OCI-LY7 (cell line): ENCODE results near the gene TK1. TPM values are rescaled to one million over a fixed set of nuclear protein-coding genes. Genes with fewer than 3 reads are reported as not detected.

Source experiments
- BruUV-seq: library from RNA; stranded (reverse); fragments of 400-500 nt; replicated peaks from 2 replicates; lab custom pipeline; 2021; lab: Mats Ljungman, UMichigan
- CTCF ChIA-PET: fragments of 300-600 bp; sonication (Branson Sonifier 250); formaldehyde crosslinking; loops from one replicate; lab custom pipeline; 2022; ENCODE audit warnings: antibody characterized with exemption; ENCODE audit not compliant: unreplicated experiment; lab: Charles Lee
- POLR2A ChIA-PET: fragments of 300-600 bp; sonication (Branson Sonifier 250); formaldehyde crosslinking; loops from one replicate; lab custom pipeline; 2022; ENCODE audit warnings: antibody characterized with exemption; lab: Charles Lee
- DNase-seq: peaks from one replicate; pipeline ENCODE4 v3.0.0-alpha.2; 2015; ENCODE audit warnings: low spot score
- H2AFZ ChIP-seq: fragments of 200-600 bp; sonication (generic), shearing (Covaris generic); 2 replicates; pipeline ENCODE4 v1.6.1; 2014; ENCODE audit warnings: mild to moderate bottlenecking, antibody characterized with exemption, low read length, moderate library complexity
- H3K27ac ChIP-seq: fragments of 200-600 bp; sonication (generic); 2 replicates; pipeline ENCODE4 v1.5.1; 2014; ENCODE audit warnings: mixed run types, low read depth, mild to moderate bottlenecking, moderate library complexity, low read length, inconsistent platforms; ENCODE audit not compliant: poor library complexity, severe bottlenecking
- H3K36me3 ChIP-seq: fragments of 200-600 bp; sonication (generic); 2 replicates; pipeline ENCODE4 v1.6.1; 2014; ENCODE audit warnings: mild to moderate bottlenecking, antibody characterized with exemption, low read length, moderate library complexity, mixed read lengths; ENCODE audit not compliant: insufficient read depth
- H3K4me1 ChIP-seq: fragments of 200-600 bp; sonication (generic); 2 replicates; pipeline ENCODE4 v1.5.1; 2014; ENCODE audit warnings: mild to moderate bottlenecking, low read length; ENCODE audit not compliant: insufficient read depth, poor library complexity, severe bottlenecking
- H3K4me2 ChIP-seq: fragments of 200-600 bp; sonication (generic); 2 replicates; pipeline ENCODE4 v1.6.1; 2014; ENCODE audit warnings: mild to moderate bottlenecking, low read length
- H3K4me3 ChIP-seq: fragments of 200-600 bp; sonication (generic); 2 replicates; pipeline ENCODE4 v1.5.1; 2014; ENCODE audit warnings: mild to moderate bottlenecking, low read depth, low read length; ENCODE audit not compliant: poor library complexity, severe bottlenecking
- H3K79me2 ChIP-seq: fragments of 200-600 bp; sonication (generic); 2 replicates; pipeline ENCODE4 v1.6.1; 2016; ENCODE audit warnings: low read depth, mild to moderate bottlenecking, low read length, moderate library complexity, mixed read lengths; ENCODE audit not compliant: insufficient read depth
- H3K9me2 ChIP-seq: fragments of 200-600 bp; sonication (generic); 2 replicates; pipeline ENCODE4 v1.6.1; 2016; ENCODE audit warnings: mild to moderate bottlenecking, low read length, mixed read lengths; ENCODE audit not compliant: insufficient read depth
- H3K9me3 ChIP-seq: fragments of 200-600 bp; sonication (generic); 2 replicates; pipeline ENCODE4 v1.6.1; 2014; ENCODE audit warnings: mild to moderate bottlenecking, mixed run types, low read length, mixed read lengths
- H4K20me1 ChIP-seq: fragments of 200-600 bp; sonication (generic); 2 replicates; pipeline ENCODE4 v1.6.1; 2014; ENCODE audit warnings: mild to moderate bottlenecking, antibody characterized with exemption, low read length, moderate library complexity, mixed read lengths; ENCODE audit not compliant: insufficient read depth
- CTCF ChIP-seq: fragments of 200-600 bp; sonication (generic); conservative IDR thresholded peaks from 2 replicates; pipeline ENCODE4 v1.5.1; 2014; ENCODE audit warnings: mild to moderate bottlenecking, antibody characterized with exemption, low read length, moderate library complexity, mixed read lengths
- EZH2phosphoT487 ChIP-seq: fragments of 200-600 bp; sonication (generic); IDR thresholded peaks from 2 replicates; pipeline ENCODE4 v1.6.1; 2018; ENCODE audit warnings: low read depth, borderline replicate concordance, mild to moderate bottlenecking, mixed run types, antibody characterized with exemption, low read length, moderate library complexity, mixed read lengths
- intact Hi-C: fragments of 100-400 bp; cut with micrococcal nuclease; formaldehyde crosslinking; loops from one replicate; pipeline ENCODE4 v1.10.0; 2022; ENCODE audit not compliant: unreplicated experiment
- total RNA-seq, 2 experiments: library from RNA; depleted of rRNA in 1 of 2; stranded (reverse); fragments of >200 nt in 1 of 2; shearing (Covaris generic) in 1 of 2; gene quantifications; 2 replicates each; pipeline ENCODE4 v1.2.3, GENCODE V29; 2014 to 2022

TK1 gene
- total RNA-seq, 2 experiments from 2014 or later: 108 to 149 TPM

GRCh38 chr17:78174346-78174869, 12.4 kb downstream of the TK1 start:
- intact Hi-C loops: no loop called here
- Histone ChIP-seq H3K9me2 (no peaks in the 10 kb centered on the region), H3K4me1 (peaks cover 57% of the 10 kb centered on the region), H3K27ac (no peak overlapping the region), H3K4me2 (no peak overlapping the region), H3K79me2 (no peaks in the 10 kb centered on the region), H2AFZ (no peak overlapping the region), H3K9me3 (no peaks in the 10 kb centered on the region), H3K4me3 (no peak overlapping the region), H3K36me3 (peaks cover 44% of the 10 kb centered on the region), H4K20me1 (no peaks in the 10 kb centered on the region)
- TF ChIP-seq EZH2phosphoT487 (no peak), CTCF (no peak)
- CTCF ChIA-PET: interaction anchor here (0.6 kb wide), 1 partner anchor 217 kb away, joined by 5 read pairs; no protein-coding TSS in a partner anchor
- no peak for DNase-seq
- BruUV-seq: TSS peak; percentile 75
- POLR2A ChIA-PET: no interaction called here

GRCh38 chr17:78173097-78173715, 13.6 kb downstream of the TK1 start:
- no TSS peak for BruUV-seq
- DNase-seq: no peak
- H3K4me2 ChIP-seq: peak overlapping the region; percentile 57
- TF ChIP-seq EZH2phosphoT487: no peak
- TF ChIP-seq CTCF: no peak
- H3K79me2 ChIP-seq: no peaks in the 10 kb centered on the region
- H2AFZ ChIP-seq: no peak overlapping the region
- H3K4me3 ChIP-seq: no peak overlapping the region
- intact Hi-C loops: loop anchor here (2.0 kb wide), 1 partner anchor 78 kb away; no protein-coding TSS in a partner anchor
- H3K9me3 ChIP-seq: no peaks in the 10 kb centered on the region
- H3K4me1 ChIP-seq: peaks cover 64% of the 10 kb centered on the region
- ChIA-PET POLR2A (interaction anchor here (0.7 to 0.9 kb wide), 3 partner anchors 9 to 15 kb away, joined by 3 to 6 read pairs (median 3); no protein-coding TSS in a partner anchor), CTCF (no interaction called here)
- H3K9me2 ChIP-seq: no peaks in the 10 kb centered on the region
- no peak overlapping the region for H3K27ac ChIP-seq
- H4K20me1 ChIP-seq: no peaks in the 10 kb centered on the region
- H3K36me3 ChIP-seq: peaks cover 32% of the 10 kb centered on the region
